Measurements from ENCODE around the gene GALE. TPM values are rescaled to one million over a fixed set of nuclear protein-coding genes. Genes with fewer than 3 reads are reported as not detected.
A peak's percentile ranks its signal among the peaks of the same experiment; 100 is the strongest.
"Not testable (repeated sequence)": the region's sequence is repeated elsewhere in the genome, so short reads cannot be mapped to it uniquely, and the experiment has no call there.

The GALE gene
- total RNA-seq (2014; rRNA removed; shearing (Covaris generic)): 44.8 and 52.7 TPM in 2 replicates

- DNase-seq (ENCODE audit: low spot score): peak; percentile 95
- in situ Hi-C loops (cut with HindIII; ENCODE audit: low sequenced_read_pairs): no loop called here
Measured at GRCh38 chr1:23800400-23801337, at the start of gene GALE. GALE (minus strand) TSS chr1:23800754; CDS start chr1:23799007, 1,747 bp downstream.

- DNase-seq (ENCODE audit: low spot score): no peak
- in situ Hi-C loops (cut with HindIII; ENCODE audit: low sequenced_read_pairs): no loop called here
Measured at GRCh38 chr1:23848673-23849616, 48.4 kb upstream of the GALE start.

- DNase-seq (ENCODE audit: low spot score): not testable (repeated sequence)
Measured at GRCh38 chr1:23847482-23848095, 47.0 kb upstream of the GALE start.

GRCh38 chr1:23845163-23845562 lies 44.6 kb upstream of the GALE start:
- in situ Hi-C loops (cut with HindIII; ENCODE audit: low sequenced_read_pairs): no loop called here
- DNase-seq (ENCODE audit: low spot score): no peak

More at GRCh38 chr1:23847482-23848095, 47.0 kb upstream of the GALE start:
- in situ Hi-C loops (cut with HindIII; ENCODE audit: low sequenced_read_pairs): not testable (repeated sequence)

GRCh38 chr1:23843644-23844043 lies 43.1 kb upstream of the GALE start:
- no peak for DNase-seq (ENCODE audit: low spot score)
- in situ Hi-C loops (cut with HindIII; ENCODE audit: low sequenced_read_pairs): no loop called here

GRCh38 chr1:23838401-23838866 lies 37.9 kb upstream of the GALE start:
- in situ Hi-C loops (cut with HindIII; ENCODE audit: low sequenced_read_pairs): no loop called here
- peak; percentile 8 for DNase-seq (ENCODE audit: low spot score)

- no peak for DNase-seq (ENCODE audit: low spot score)
- in situ Hi-C loops (cut with HindIII; ENCODE audit: low sequenced_read_pairs): no loop called here
Measured at GRCh38 chr1:23837908-23838307, 37.4 kb upstream of the GALE start.

GRCh38 chr1:23836037-23836436 lies 35.5 kb upstream of the GALE start:
- in situ Hi-C loops (cut with HindIII; ENCODE audit: low sequenced_read_pairs): no loop called here
- DNase-seq (ENCODE audit: low spot score): no peak

GRCh38 chr1:23834156-23834555 lies 33.6 kb upstream of the GALE start:
- in situ Hi-C loops (cut with HindIII; ENCODE audit: low sequenced_read_pairs); DNase-seq (ENCODE audit: low spot score): not testable (repeated sequence)

- no peak for DNase-seq (ENCODE audit: low spot score)
- in situ Hi-C loops (cut with HindIII; ENCODE audit: low sequenced_read_pairs): no loop called here
Measured at GRCh38 chr1:23827717-23828116, 27.2 kb upstream of the GALE start.

- DNase-seq (ENCODE audit: low spot score); in situ Hi-C loops (cut with HindIII; ENCODE audit: low sequenced_read_pairs): not testable (repeated sequence)
Measured at GRCh38 chr1:23826590-23826989, 26.0 kb upstream of the GALE start.

GRCh38 chr1:23825762-23826522 lies 25.4 kb upstream of the GALE start:
- DNase-seq (ENCODE audit: low spot score): peak; percentile 30
- in situ Hi-C loops (cut with HindIII; ENCODE audit: low sequenced_read_pairs): no loop called here

GRCh38 chr1:23825076-23825761 lies 24.7 kb upstream of the GALE start, which contains the start of gene HMGCL:
HMGCL (minus strand) TSS chr1:23825429; CDS start chr1:23825415, 14 bp downstream.
- peak; percentile 90 for DNase-seq (ENCODE audit: low spot score)
- in situ Hi-C loops (cut with HindIII; ENCODE audit: low sequenced_read_pairs): no loop called here

- in situ Hi-C loops (cut with HindIII; ENCODE audit: low sequenced_read_pairs): no loop called here
- peak; percentile 15 for DNase-seq (ENCODE audit: low spot score)
Measured at GRCh38 chr1:23824711-23825075, 24.1 kb upstream of the GALE start.

- in situ Hi-C loops (cut with HindIII; ENCODE audit: low sequenced_read_pairs): no loop called here
Measured at GRCh38 chr1:23823767-23824166, 23.2 kb upstream of the GALE start.

GRCh38 chr1:23817633-23818032 lies 17.1 kb upstream of the GALE start:
- in situ Hi-C loops (cut with HindIII; ENCODE audit: low sequenced_read_pairs): no loop called here
- DNase-seq (ENCODE audit: low spot score): no peak

More at GRCh38 chr1:23823767-23824166, 23.2 kb upstream of the GALE start:
- DNase-seq (ENCODE audit: low spot score): no peak

GRCh38 chr1:23816906-23817305 lies 16.4 kb upstream of the GALE start:
- no peak for DNase-seq (ENCODE audit: low spot score)
- in situ Hi-C loops (cut with HindIII; ENCODE audit: low sequenced_read_pairs): no loop called here

GRCh38 chr1:23816361-23816760 lies 15.8 kb upstream of the GALE start:
- no peak for DNase-seq (ENCODE audit: low spot score)
- in situ Hi-C loops (cut with HindIII; ENCODE audit: low sequenced_read_pairs): no loop called here
